HepG2 (cell line): Measurements from ENCODE around the gene DHX58. TPM values are rescaled to one million over a fixed set of nuclear protein-coding genes. Genes with fewer than 3 reads are reported as not detected.
A peak's percentile ranks its signal among the peaks of the same experiment; 100 is the strongest.

Source experiments
- GATA4 ChIP-seq: sonication (generic); IDR thresholded peaks from 2 replicates; pipeline ENCODE4 v1.6.1; 2016; ENCODE audit warnings: antibody characterized with exemption, low read depth, borderline replicate concordance
- GFI1 ChIP-seq: sonication (generic); formaldehyde crosslinking; IDR thresholded peaks from 2 replicates; pipeline ENCODE4 v1.5.0; 2020; ENCODE audit warnings: missing genetic modification reagents, mild to moderate bottlenecking, borderline replicate concordance
- PHF21A ChIP-seq: sonication (generic); formaldehyde crosslinking; IDR thresholded peaks from 2 replicates; pipeline ENCODE4 v1.5.0; 2020; ENCODE audit warnings: mild to moderate bottlenecking, missing genetic modification reagents
- PRDM15 ChIP-seq: sonication (generic); formaldehyde crosslinking; IDR thresholded peaks from 2 replicates; pipeline ENCODE4 v1.4.0; 2020; ENCODE audit warnings: missing genetic modification reagents
- SRF ChIP-seq: IDR thresholded peaks from 2 replicates; pipeline ENCODE4 v1.6.1; 2011; ENCODE audit warnings: mild to moderate bottlenecking, low read depth, low read length, moderate library complexity
- ZNF280B ChIP-seq: sonication (generic); formaldehyde crosslinking; IDR thresholded peaks from 2 replicates; pipeline ENCODE4 v1.5.0; 2020; ENCODE audit warnings: missing genetic modification reagents, mild to moderate bottlenecking, borderline replicate concordance
- polyA plus RNA-seq, 8 experiments: library from polyadenylated mRNA; depleted of rRNA in 3 of 8; stranded (reverse) in 7 of 8; unstranded in 1 of 8; fragments of >200 nt; fragmentation: Illumina TruSeq in 4 of 8; extraction: Trizol in 4 of 8; gene quantifications; 2 replicates each; pipeline versions ENCODE4 v1.2.1 to v1.2.3, GENCODE V29; 2011 to 2016; ENCODE audit warnings: low read depth in 4 of 8, missing spikeins in 1 of 8, mixed read lengths in 1 of 8; ENCODE audit not compliant: insufficient read depth in 1 of 8
- total RNA-seq, 5 experiments: library from RNA; depleted of rRNA; stranded (reverse); fragments of >200 nt; fragmentation: Illumina TruSeq; extraction: Trizol; gene quantifications; 2 replicates each; pipeline ENCODE4 v1.2.3, GENCODE V29; 2016; ENCODE audit warnings: low read depth in 1 of 5

The DHX58 gene
- total and polyA plus RNA-seq, 2 of the 13 experiments (the other 11 are each of a cell fraction or from before 2014, with no cell fraction given): 6.7 to 7.8 TPM

- TF ChIP-seq GATA4 (no peak), ZNF280B (CRISPR knock-in tag) (peak; percentile 42; the same call in 1 of the 2 replicates), PHF21A (CRISPR knock-in tag) (no peak), PRDM15 (CRISPR knock-in tag) (no peak), GFI1 (CRISPR knock-in tag) (no peak), SRF (no peak)
Measured at GRCh38 chr17:42101513-42102292, 10.8 kb downstream of the DHX58 start (continued).
